NCI-H446 treated with DMSO at 0.1 percent for 48 hours (cell line): ENCODE data around the gene PTPN1.
"Not testable (repeated sequence)": the region's sequence is repeated elsewhere in the genome, so short reads cannot be mapped to it uniquely, and the experiment has no call there.

Source experiments
- DNase-seq: peaks from one replicate; lab custom pipeline; 2025; lab: John Stamatoyannopoulos, UW

The PTPN1 gene

GRCh38 chr20:50532221-50532620 is 22.0 kb downstream of the PTPN1 start:
- DNase-seq: no peak

- no peak for DNase-seq
Observed at GRCh38 chr20:50533061-50533460, 22.9 kb downstream of the PTPN1 start.

GRCh38 chr20:50533464-50533863 is 23.3 kb downstream of the PTPN1 start:
- no peak for DNase-seq

GRCh38 chr20:50534567-50534966 is 24.4 kb downstream of the PTPN1 start:
- no peak for DNase-seq

- DNase-seq: no peak
Observed at GRCh38 chr20:50535162-50535561, 25.0 kb downstream of the PTPN1 start.

- no peak for DNase-seq
Observed at GRCh38 chr20:50536333-50536732, 26.1 kb downstream of the PTPN1 start.

GRCh38 chr20:50537546-50538201 is 27.5 kb downstream of the PTPN1 start:
- no peak for DNase-seq

- DNase-seq: no peak
Observed at GRCh38 chr20:50538276-50538675, 28.1 kb downstream of the PTPN1 start.

GRCh38 chr20:50539798-50540197 is 29.6 kb downstream of the PTPN1 start:
- not testable (repeated sequence) for DNase-seq

- DNase-seq: no peak
Observed at GRCh38 chr20:50540620-50541605, 30.7 kb downstream of the PTPN1 start.

- DNase-seq: no peak
Observed at GRCh38 chr20:50541606-50542041, 31.4 kb downstream of the PTPN1 start.

GRCh38 chr20:50543326-50543725 is 33.1 kb downstream of the PTPN1 start:
- DNase-seq: no peak

- no peak for DNase-seq
Observed at GRCh38 chr20:50545126-50545525, 34.9 kb downstream of the PTPN1 start.

GRCh38 chr20:50546729-50547314 is 36.6 kb downstream of the PTPN1 start:
- no peak for DNase-seq

- DNase-seq: no peak
Observed at GRCh38 chr20:50547964-50548363, 37.8 kb downstream of the PTPN1 start.

GRCh38 chr20:50548396-50548795 is 38.2 kb downstream of the PTPN1 start:
- DNase-seq: no peak

GRCh38 chr20:50550531-50550930 is 40.3 kb downstream of the PTPN1 start:
- DNase-seq: no peak

- DNase-seq: no peak
Observed at GRCh38 chr20:50551288-50551687, 41.1 kb downstream of the PTPN1 start.

GRCh38 chr20:50552979-50553378 is 42.8 kb downstream of the PTPN1 start:
- no peak for DNase-seq

- DNase-seq: no peak
Observed at GRCh38 chr20:50554694-50555579, 44.8 kb downstream of the PTPN1 start.

GRCh38 chr20:50555662-50556061 is 45.5 kb downstream of the PTPN1 start:
- DNase-seq: no peak
